SU-DHL-6 (cell line): ENCODE measurements around the gene SIRT6.

ENCODE experiments used
- CTCF ChIP-seq: fragments of 200-600 bp; sonication (generic); IDR thresholded peaks from one replicate; pipeline ENCODE4 v1.5.1; 2017; ENCODE audit warnings: antibody characterized with exemption, mild to moderate bottlenecking, low read length, moderate library complexity; ENCODE audit not compliant: insufficient read depth, poor library complexity, severe bottlenecking
- EZH2phosphoT487 ChIP-seq: fragments of 200-600 bp; sonication (generic), shearing (Covaris generic); conservative IDR thresholded peaks from 2 replicates; pipeline ENCODE4 v1.6.1; 2018; ENCODE audit warnings: mild to moderate bottlenecking, antibody characterized with exemption, low read length, moderate library complexity, mixed read lengths

- TF ChIP-seq CTCF (no peak), EZH2phosphoT487 (no peak)
Measured at GRCh38 chr19:4201798-4202197, 19.4 kb upstream of the SIRT6 start.
